ENCODE results near the gene TEKT5. TPM values are rescaled to one million over a fixed set of nuclear protein-coding genes. Genes with fewer than 3 reads are reported as not detected.
"Not testable (repeated sequence)": the region's sequence is repeated elsewhere in the genome, so short reads cannot be mapped to it uniquely, and the experiment has no call there.

Gene TEKT5
- total RNA-seq, 1 experiment from 2014 or later = not detected

DNA sequence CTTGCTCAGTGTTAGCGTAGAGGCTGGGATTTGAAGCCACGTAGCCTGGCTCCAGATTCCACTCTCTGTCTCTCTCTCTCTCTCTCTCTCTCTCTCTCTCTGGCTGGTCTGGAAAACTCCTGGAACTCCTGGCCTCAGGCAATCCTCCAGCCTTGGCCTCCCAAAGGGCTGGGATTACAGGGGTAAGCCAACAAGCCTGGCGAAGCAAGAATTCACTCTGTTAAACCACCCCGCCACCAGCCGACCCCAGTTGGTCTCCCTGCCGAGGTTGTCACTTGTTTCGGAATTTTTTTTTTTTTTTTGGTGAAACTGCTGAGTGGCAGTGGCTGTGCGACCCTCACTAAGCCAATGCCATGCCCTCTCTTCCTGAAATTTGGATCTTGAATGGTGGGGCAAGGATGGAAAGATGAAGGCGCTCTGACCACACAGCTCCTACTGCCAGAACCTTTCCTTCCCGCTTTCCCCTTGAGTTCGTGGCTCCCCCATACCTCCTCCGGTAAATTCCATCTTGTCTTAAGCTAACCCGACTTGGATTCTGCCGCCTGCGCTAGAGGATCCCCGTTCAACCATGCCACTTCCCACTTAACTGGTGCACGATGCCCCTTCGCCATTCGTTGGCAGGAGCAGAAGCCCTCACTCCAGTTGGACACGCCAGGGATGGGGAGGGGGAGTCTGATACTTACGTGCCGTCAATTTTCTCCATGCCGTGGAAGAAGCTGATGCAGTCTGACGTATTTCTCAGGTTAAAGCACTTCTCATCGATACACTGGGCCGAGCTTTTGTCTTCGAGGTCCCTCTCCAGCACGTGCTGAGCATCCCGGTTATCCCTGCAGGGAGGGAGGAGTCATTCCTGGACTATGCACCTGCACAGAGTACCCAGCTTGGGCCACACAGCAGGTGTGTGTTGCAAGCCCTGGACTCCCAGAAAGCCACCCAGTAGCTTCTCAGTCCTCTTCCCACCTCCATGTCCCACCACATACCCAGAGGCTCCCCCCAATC lies 13.1 kb downstream of the TEKT5 start:
- intact Hi-C loops (cut with micrococcal nuclease; ENCODE audit: unreplicated experiment) = no loop called here
- POLR2A ChIA-PET = no interaction called here
- BruUV-seq (replicated peaks) = no TSS peak
- H3K9me3 ChIP-seq (ENCODE audit: control insufficient read depth, insufficient read depth, low read depth, low read length) = no peaks in the 10 kb centered on the region
- TF ChIP-seq TCF7L2 (IDR thresholded peaks at IDR 0.05; ENCODE audit: low read depth, low read length) (no peak), POLR2AphosphoS5 (IDR thresholded peaks at IDR 0.05; ENCODE audit: low read depth, low read length) (no peak), SIN3A (IDR thresholded peaks at IDR 0.05; ENCODE audit: borderline replicate concordance, insufficient read depth, low read depth, low read length) (no peak), REST (IDR thresholded peaks at IDR 0.05; ENCODE audit: insufficient read depth in 1 of 2, low read depth in 2 of 2, low read length in 1 of 2) (no peak), CTCF (IDR thresholded peaks at IDR 0.05) (no peak)
- ATAC-seq (no peak), DNase-seq (ENCODE audit: low read depth, low spot score) (no peak)
- H3K27ac ChIP-seq (ENCODE audit: low read length) = no peak overlapping the region
- no peaks in the 10 kb centered on the region for H3K4me1 ChIP-seq (ENCODE audit: control insufficient read depth, insufficient read depth, low read length)
- no peaks in the 10 kb centered on the region for H3K36me3 ChIP-seq (ENCODE audit: control insufficient read depth, insufficient read depth, low read length)
- CTCF ChIA-PET = no interaction called here
- no peaks in the 10 kb centered on the region for H3K27me3 ChIP-seq (ENCODE audit: control insufficient read depth, insufficient read depth, low read length)
- in situ Hi-C loops (cut with HindIII; ENCODE audit: low pct_unique_long_range_greater_than_20kb, low sequenced_read_pairs) = no loop called here
- H3K4me3 ChIP-seq (ENCODE audit: low read depth in 2 of 2, low read length in 2 of 2) = no peak overlapping the region

DNA sequence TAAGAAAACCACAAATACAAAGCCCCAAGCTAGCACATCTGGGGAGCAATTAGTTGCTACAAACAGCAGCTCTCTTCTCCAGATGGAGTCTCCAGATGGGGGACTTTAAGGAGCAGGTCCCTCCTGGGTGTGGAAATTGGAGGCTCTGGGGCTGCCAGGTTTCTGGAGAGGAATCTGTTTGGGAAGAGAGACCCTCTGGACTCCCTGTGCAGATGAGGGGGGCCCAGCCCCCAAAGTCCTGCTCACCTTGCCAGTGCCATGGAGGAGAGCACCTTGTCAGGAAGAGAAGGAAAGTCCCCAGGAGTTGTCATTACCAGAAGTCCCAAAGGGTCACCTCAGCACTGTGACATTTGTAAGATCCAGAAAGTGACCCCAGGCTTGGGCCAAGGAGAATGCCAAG lies 14.8 kb downstream of the TEKT5 start:
- TF ChIP-seq POLR2AphosphoS5 (IDR thresholded peaks at IDR 0.05; ENCODE audit: low read depth, low read length) = no peak
- no peak for TF ChIP-seq CTCF (IDR thresholded peaks at IDR 0.05)
- no peak for TF ChIP-seq SIN3A (IDR thresholded peaks at IDR 0.05; ENCODE audit: borderline replicate concordance, insufficient read depth, low read depth, low read length)
- TF ChIP-seq REST (IDR thresholded peaks at IDR 0.05; ENCODE audit: insufficient read depth in 1 of 2, low read depth in 2 of 2, low read length in 1 of 2) = no peak
- TF ChIP-seq TCF7L2 (IDR thresholded peaks at IDR 0.05; ENCODE audit: low read depth, low read length) = no peak
- POLR2A ChIA-PET = no interaction called here
- intact Hi-C loops (cut with micrococcal nuclease; ENCODE audit: unreplicated experiment) (no loop called here), in situ Hi-C loops (cut with HindIII; ENCODE audit: low pct_unique_long_range_greater_than_20kb, low sequenced_read_pairs) (no loop called here)
- Histone ChIP-seq H3K27ac (ENCODE audit: low read length) (no peak overlapping the region), H3K27me3 (ENCODE audit: control insufficient read depth, insufficient read depth, low read length) (no peaks in the 10 kb centered on the region), H3K4me1 (ENCODE audit: control insufficient read depth, insufficient read depth, low read length) (no peaks in the 10 kb centered on the region), H3K4me3 (ENCODE audit: low read depth in 2 of 2, low read length in 2 of 2) (no peak overlapping the region), H3K9me3 (ENCODE audit: control insufficient read depth, insufficient read depth, low read depth, low read length) (no peaks in the 10 kb centered on the region), H3K36me3 (ENCODE audit: control insufficient read depth, insufficient read depth, low read length) (no peaks in the 10 kb centered on the region)
- CTCF ChIA-PET = no interaction called here
- no peak for DNase-seq (ENCODE audit: low read depth, low spot score)
- no TSS peak for BruUV-seq (replicated peaks)
- no peak for ATAC-seq

DNA sequence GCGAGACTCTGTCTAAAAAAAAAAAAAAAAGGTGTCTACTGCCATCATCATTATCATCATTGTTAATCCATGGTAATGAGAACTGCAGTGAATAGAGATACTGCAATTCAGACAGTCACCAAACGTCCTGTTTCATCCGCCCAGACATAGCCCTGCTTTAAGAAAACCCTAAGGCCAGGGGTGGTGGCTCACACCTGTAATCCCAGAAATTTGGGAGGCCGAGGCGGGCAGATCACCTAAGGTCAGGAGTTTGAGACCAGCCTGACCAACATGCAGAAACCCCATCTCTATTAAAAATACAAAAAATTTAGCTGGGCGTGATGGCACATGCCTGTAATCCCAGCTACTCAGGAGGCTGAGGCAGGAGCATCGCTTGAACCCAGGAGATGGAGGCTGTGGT lies 15.3 kb downstream of the TEKT5 start:
- BruUV-seq (replicated peaks); H3K27me3 ChIP-seq (ENCODE audit: control insufficient read depth, insufficient read depth, low read length); ATAC-seq; H3K4me3 ChIP-seq (ENCODE audit: low read depth in 2 of 2, low read length in 2 of 2); POLR2A ChIA-PET; CTCF ChIA-PET; H3K4me1 ChIP-seq (ENCODE audit: control insufficient read depth, insufficient read depth, low read length); H3K36me3 ChIP-seq (ENCODE audit: control insufficient read depth, insufficient read depth, low read length); DNase-seq (ENCODE audit: low read depth, low spot score); H3K27ac ChIP-seq (ENCODE audit: low read length); H3K9me3 ChIP-seq (ENCODE audit: control insufficient read depth, insufficient read depth, low read depth, low read length); in situ Hi-C loops (cut with HindIII; ENCODE audit: low pct_unique_long_range_greater_than_20kb, low sequenced_read_pairs); intact Hi-C loops (cut with micrococcal nuclease; ENCODE audit: unreplicated experiment): not testable (repeated sequence)
